HL-60 (cell line): ENCODE results near the gene BCCIP.

Experiments used
- CTCF ChIP-seq: IDR thresholded peaks from one replicate; pipeline ENCODE4 v1.5.1; 2011; ENCODE audit warnings: low read length, control low read depth, inconsistent platforms; ENCODE audit not compliant: insufficient read depth
- POLR2AphosphoS5 ChIP-seq: IDR thresholded peaks from 2 replicates; pipeline ENCODE4 v1.6.1; 2012; ENCODE audit warnings: low read depth

- TF ChIP-seq CTCF, result no peak
- TF ChIP-seq POLR2AphosphoS5, result no peak
Observed at GRCh38 chr10:125849448-125849847, 26.1 kb downstream of the BCCIP start.
